HG02840 (cell line): Measurements from ENCODE around the gene LAMA4.

Source experiments
- ATAC-seq: cut with Tn5 transposase; IDR thresholded peaks from one replicate; pipeline ENCODE4 v1.9.1; 2021; ENCODE audit warnings: mild to moderate bottlenecking, moderate library complexity, moderate number of reproducible peaks; ENCODE audit not compliant: unreplicated experiment, low FRiP score

The LAMA4 gene, protein sequence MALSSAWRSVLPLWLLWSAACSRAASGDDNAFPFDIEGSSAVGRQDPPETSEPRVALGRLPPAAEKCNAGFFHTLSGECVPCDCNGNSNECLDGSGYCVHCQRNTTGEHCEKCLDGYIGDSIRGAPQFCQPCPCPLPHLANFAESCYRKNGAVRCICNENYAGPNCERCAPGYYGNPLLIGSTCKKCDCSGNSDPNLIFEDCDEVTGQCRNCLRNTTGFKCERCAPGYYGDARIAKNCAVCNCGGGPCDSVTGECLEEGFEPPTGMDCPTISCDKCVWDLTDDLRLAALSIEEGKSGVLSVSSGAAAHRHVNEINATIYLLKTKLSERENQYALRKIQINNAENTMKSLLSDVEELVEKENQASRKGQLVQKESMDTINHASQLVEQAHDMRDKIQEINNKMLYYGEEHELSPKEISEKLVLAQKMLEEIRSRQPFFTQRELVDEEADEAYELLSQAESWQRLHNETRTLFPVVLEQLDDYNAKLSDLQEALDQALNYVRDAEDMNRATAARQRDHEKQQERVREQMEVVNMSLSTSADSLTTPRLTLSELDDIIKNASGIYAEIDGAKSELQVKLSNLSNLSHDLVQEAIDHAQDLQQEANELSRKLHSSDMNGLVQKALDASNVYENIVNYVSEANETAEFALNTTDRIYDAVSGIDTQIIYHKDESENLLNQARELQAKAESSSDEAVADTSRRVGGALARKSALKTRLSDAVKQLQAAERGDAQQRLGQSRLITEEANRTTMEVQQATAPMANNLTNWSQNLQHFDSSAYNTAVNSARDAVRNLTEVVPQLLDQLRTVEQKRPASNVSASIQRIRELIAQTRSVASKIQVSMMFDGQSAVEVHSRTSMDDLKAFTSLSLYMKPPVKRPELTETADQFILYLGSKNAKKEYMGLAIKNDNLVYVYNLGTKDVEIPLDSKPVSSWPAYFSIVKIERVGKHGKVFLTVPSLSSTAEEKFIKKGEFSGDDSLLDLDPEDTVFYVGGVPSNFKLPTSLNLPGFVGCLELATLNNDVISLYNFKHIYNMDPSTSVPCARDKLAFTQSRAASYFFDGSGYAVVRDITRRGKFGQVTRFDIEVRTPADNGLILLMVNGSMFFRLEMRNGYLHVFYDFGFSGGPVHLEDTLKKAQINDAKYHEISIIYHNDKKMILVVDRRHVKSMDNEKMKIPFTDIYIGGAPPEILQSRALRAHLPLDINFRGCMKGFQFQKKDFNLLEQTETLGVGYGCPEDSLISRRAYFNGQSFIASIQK (N-terminal part only)

DNA sequence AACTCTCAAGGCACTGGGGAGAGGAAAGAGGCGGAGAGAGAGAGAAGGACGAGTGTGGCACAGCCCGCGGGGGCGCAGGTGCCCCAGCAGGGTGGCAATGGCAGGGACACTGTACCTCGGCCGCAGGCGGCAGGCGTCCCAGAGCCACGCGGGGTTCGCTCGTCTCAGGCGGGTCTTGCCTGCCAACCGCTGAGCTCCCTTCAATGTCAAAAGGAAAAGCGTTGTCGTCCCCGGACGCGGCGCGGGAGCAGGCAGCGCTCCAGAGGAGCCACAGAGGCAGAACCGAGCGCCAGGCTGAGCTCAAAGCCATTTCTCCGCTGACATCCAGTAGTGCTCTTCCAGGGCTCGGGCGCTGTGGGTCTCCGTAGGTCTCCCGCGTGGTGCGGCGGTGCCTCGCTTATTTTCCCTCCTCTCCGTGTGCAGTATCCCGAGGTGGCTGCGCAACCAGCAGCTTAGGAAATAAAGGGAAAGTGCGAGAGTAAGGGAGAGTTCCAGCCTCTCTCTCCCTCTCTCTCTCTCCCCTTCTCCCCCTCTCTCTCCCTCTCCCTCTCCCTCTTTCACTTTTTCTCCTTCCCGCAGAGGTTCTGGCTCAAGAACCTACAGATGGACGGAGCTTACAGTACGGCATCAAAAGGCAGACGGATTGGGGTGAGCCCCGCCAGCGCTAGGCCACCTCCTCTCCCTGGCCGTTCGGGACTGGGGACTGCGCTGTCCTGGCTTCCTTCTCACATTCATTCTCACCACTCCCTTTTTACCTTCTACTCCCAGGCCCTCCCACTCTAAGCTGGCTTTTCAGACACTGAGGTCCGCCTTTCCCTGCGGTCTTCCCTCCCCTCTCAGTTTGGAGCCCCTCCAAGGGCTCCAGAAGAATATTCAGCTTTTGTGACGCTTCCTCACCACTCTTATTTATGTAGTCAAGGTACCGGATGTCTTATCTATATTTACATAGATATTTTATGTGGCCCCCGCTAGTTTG is at the start of gene LAMA4:
LAMA4 (minus strand) TSS at position 727 of the 976 bp plus-strand sequence; CDS start at position 310, 417 bp downstream.
- ATAC-seq: no peak

DNA sequence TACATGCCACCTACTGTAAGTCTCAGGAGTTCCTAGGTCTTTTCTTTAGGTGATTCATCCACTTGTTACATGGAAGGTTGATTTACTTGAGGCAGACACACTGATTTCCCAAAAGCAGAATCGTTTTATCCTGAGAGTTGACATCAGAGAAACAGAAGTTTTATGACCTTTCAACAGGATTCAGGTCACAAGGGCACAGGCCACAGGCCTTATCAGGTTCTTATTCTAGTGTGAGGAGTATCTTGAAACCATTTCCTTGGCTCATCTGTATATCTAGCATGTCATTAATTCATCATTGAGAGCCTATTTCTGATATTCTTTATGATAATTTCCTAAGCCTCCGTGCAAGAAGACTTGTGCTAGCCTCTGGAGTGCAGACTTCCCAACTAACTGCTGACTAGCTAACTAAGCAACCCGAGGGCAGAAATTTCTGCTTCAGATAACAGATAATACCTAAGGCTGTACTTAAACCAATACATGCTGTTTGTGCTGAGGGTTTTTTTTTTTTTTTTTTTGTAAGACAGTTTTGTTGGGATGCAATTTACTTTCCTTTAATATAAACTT is 47.9 kb upstream of the LAMA4 start:
- ATAC-seq: no peak

DNA sequence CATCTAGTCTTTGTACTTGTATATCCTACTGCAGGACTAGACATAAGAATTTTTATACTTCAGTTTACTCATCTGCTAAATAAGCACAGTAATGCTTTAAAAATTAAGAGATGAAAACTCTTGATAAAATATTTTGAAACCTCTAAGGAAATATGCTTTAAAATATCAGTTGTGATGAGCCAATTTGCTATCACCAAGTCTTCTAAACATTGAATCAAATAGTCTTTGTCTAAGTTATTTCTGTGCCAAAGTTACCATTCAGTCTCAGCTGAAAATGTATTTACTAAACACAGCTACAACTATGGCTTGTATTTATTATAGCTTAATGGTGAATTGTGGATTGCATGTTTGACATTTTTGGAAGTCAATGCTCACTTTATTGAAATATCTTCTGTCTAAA is 46.5 kb upstream of the LAMA4 start:
- ATAC-seq: no peak

DNA sequence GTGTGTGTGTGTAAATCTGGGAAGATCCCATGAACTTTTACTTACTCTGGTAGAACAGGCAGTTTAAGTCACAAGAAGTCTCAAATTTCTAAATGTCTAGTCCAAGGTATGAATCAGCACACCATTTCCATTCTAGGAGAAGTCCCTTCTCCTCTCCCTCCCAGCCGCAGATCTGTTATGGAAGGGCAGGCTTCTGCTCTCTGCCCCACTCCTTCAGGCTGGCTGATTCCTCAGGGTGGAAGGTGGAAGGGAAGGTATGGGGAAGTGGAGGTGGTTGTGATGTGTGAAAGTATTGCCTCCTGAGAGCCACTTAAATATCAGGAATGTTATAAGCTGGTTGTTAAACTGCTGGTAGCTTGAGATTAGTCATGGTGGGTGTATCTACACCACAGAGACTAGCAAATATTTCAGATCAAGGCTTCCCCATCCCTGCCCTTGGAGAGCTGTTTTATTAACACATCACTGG is 44.5 kb upstream of the LAMA4 start:
- ATAC-seq: no peak

DNA sequence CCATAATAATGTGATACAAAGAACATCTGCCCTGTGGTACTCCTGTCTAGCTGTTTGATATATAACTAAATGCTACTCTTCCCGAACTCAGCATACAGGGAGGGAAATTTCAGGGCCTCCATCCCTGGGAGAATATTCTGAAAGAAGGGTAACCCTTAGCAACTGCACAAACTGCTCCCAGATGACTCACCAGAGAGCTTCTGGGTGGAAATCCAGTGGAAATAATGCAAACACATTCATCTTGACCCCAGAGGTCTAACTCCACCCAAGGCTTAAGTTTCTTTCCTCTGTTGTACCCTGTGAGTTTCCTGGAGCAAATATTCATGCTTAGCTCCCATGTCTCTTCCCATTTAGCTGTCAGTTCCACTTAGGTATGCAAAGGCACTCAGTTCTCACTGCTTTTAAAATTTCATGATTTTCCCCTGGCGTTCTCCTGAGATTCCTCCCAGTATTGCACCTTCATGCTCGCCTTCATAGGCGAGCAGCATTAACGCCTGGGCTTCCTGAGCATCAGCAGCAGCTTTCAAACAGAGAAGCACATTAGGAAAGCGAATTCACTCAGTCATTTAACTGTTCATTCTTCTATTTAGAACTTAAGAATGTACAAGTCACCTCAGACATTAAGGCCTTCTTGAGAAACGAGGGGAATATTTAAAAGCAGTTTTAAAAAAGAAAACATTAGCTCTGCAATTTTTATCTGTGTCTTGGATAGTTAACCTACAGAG is 43.8 kb upstream of the LAMA4 start:
- no peak for ATAC-seq

DNA sequence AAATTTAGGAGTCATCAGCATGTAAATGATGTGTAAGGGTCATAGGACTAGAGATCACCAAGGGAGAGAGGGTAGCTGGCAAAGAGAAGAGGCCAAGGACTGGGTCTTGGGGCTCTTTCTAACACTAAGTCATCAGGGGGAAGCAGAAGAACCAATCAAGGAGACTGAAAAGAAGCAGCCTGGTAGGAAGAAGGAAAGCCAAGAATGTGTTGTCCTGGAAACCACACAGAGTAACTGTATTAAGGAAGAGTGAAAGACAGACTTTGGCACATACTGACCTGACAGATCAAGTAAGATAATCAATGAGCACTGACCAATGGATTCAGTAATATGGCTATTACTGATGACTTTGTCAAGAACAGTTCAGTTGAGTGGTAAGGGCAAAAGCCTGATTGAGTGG is 42.3 kb upstream of the LAMA4 start:
- ATAC-seq: no peak

DNA sequence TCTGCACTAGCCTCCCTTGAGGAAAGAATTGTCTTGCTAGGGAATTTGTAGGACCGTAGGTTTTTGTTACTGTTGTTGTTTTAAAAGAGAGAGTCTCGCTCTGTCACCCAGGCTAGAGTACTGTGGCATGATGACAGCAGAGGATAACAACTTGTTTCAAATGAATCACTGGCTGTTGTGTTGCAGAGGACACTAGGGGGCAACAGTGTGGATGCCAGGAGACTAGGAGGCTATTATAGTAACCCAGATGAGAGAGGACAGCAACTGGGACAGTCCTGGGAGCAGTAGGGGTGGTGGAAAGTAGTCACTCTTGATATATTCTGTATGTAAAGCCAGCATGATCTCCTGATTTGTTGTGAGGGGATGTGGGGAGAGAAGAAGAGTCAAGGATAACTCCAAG is 41.8 kb upstream of the LAMA4 start:
- ATAC-seq: no peak

DNA sequence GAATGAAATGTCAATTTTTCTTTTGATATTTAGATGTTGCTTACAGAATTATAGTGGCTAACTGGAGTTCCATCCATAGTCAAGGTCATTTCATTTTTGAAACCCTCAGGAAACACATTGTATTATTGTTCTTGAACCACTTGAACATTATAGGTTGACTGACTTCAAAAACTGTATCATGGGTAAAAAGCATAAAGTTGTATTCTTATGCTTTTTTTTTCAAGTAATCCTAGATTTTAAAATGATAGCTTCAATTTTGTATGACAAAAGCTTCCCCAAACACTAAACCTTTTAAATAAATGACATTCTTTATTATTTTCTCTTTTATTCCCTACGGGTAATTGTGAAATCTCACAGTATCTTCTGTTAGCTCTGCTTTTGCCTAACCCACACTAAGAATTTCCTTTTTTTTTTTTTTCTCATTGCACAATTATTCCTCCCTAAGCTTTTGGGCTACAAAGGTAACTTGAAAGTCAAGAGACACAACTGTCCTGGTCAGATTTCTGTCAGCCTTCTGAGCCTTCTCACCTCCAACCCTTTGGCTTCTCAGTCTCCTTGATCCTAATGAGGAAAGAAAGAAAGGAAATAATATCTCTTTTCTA is 36.9 kb upstream of the LAMA4 start:
- no peak for ATAC-seq

DNA sequence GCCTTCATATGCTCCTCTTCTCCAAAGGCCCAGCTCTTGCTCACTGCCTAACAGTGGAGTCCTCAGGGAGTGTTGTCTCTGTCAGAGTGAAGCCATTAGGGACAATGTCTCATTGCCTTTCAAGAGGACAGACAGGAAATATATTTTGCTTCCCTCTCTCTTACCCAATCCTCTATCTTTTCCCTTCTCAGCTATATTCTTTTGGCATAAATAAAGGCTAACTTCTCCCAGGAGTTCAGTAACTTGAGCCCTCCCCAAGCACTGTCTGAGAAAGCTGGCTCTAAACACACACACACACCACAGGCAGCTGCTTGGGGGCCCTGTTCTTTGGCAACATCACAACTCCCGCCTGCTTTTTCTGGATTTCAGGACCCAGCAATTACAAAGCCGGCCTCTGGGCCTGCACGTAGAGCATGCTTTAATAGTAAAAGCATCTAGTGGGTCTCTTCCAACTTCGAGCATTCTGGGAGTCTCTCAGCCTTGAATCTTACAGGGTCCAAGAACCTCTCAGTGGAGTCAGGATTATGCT is 34.7 kb upstream of the LAMA4 start:
- no peak for ATAC-seq

DNA sequence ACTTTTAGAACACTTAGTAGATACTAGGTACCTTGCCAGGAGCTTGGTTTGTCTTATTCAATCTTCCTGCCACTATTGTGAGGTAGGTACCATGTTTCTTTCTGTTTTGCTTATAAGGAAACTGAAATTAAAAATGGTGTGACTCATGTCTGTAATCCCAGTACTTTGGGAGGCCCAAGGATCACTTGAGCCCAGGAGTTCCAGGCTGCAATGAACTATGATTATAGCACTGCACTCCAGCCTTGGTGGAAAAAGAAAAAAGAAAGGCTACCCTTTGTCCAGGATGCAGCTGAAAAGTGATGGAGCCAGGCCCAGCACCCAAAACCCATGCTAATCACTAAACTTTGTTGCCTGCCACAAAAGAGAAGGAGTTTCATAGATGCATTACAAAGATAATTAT is 34.1 kb upstream of the LAMA4 start:
- no peak for ATAC-seq

DNA sequence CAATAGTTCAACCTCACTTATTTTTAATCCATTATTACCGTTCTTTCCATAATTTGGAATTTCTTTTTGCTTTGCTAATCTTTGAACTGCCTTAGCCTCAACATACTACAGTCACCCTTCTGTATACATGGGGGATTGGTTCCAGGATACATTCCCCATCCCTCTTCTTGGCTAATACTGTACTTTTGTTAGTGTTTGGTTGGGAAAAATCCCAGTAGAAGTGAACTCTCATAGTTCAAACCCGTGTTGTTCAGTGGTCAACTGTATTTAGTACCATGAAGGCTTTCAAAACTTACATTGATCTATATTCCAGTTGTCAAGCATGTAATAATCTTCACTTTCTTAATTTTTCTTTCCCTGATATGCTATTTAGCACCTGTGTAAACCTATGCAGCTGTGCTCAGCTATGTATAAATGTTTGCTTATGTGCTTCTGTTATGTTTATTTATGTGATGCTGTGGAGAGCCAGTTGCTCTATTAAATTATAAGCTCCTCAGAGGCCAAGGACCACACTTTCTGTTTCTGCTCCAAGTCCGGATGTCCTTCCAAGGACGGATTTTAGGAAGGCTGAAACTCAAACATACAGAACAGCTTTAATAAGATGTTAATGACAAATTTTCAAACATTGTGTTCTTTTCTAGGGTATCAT is 33.3 kb upstream of the LAMA4 start:
- no peak for ATAC-seq

DNA sequence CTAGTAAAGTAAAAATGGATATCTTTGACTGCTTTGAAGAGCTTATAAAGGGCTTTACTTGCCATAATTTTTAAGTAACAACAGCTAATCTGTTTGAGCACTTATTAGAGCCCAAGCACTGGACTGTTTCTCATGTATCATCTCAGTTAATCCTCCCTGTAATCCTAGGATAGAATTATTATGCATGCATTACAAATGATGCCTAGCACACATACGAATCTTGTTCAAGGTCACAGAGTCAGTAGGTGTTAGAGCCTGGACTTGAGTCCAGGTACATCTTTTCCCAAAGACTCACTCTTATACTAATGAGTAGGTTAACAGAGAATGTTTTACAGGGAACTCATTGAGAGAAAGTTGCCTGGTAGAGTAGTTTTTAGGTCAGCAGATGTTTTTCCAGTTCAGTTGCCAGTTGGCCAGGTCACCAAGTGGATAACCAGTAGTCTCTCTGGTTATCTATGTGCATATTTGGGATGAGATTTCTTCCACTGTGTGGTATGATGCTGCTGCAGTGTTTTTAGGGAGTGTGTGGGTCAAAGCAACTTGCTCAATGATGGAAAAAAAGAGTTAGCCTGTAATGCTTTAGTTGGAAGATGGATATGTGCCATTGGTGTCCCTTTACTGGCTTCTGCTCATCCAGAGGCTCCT is 32.3 kb upstream of the LAMA4 start:
- ATAC-seq: no peak

DNA sequence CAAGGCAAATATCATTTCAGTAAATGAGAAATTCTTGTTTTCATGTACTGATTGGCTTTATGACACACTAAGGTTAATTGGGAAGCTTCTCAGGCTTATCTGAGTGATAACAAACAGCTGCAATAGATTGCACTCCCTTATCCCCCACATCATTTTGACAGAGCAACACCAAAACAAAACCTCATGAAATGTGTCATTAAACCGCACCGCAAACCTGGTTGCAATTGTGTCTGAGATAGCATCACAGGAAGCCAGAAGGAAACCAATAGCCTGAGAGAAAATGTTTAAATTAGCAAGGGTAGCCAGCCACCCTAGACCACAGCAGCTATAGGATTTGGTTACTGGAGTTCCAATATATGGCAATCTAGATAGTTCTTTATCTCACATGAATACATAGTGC is 31.6 kb upstream of the LAMA4 start:
- peak; percentile 64 for ATAC-seq

DNA sequence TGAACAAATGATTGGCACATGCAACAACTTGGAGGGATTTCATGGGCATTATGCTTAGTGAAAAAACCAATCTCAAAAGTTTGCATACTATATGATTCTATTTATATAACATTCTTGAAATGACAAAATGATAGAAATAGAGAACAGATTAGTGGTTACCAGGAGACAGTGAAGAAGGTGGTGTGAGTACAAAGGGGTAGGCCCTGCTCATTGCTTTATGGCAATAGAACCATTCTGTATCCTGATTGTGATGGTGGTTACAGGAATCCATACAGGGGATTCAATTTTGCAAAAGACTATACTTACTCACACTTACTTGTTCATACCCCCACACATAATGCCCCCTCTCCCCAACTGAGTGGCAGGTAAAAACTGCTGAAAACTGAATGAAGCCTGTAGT is 30.2 kb upstream of the LAMA4 start:
- ATAC-seq: no peak

DNA sequence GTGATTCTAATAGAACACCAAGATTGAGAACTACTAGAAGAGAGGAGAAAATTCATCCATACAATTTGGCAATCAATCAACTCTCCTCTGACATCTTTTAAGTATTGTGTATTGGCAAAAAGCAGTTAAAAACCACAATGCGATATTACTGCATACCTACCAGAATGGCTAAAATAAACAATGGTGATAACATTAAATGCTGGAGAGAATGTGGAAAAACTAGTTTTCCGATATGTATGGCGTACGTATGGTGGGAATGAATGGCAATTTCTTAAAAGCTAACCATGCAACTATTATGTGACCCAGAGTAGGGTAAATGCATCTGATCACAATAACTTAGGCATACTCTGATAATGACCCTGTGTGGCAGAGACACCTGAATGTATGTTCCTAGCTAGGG is 29.3 kb upstream of the LAMA4 start:
- no peak for ATAC-seq

DNA sequence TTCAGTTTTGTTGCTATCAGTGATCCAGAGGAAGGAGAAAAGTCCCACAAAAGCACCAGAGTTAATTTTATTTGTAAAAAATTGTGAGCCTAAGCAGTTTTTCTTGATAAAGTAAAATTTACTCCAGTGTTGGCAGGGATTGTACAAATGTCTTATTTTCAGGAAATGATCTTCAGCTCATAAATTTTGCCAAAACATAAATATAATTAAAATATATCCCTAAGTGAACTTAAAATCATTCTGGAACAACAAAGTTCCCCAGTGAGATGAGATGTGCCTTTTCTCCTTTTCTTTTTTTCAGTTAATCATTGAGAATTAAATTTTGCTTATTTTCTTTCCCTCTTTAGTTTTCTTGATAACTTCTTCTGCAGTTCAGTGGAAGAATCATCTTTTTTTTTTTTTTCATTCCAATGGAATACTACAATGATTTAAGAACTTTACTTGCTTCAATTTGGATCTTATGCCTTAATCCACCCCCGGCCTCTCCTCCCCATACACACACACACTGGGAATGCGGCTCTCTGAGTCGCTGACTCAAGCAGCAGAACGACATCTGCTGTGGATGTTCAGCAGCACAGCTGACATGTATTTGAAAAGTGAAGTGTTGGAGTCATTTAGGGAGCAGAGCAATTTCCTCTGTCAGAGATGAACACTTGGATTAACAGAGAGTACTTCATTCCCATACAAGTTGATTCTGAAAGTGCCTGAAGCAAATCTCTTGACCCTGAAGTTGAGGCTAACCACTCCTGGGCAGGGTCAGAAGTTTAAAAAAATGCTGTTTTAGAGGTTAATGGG is 27.7 kb upstream of the LAMA4 start:
- ATAC-seq: no peak
